SK-N-SH (cell line): ENCODE measurements around the gene TRAPPC12.
"Not testable (repeated sequence)": the region's sequence is repeated elsewhere in the genome, so short reads cannot be mapped to it uniquely, and the experiment has no call there.

Experiments used
- EP300 ChIP-seq, 2 experiments: IDR thresholded peaks; 2 replicates each; pipeline versions ENCODE4 v1.4.0 to v1.6.1; 2012; ENCODE audit warnings: borderline replicate concordance in 1 of 2, low read depth in 1 of 2, low read length in 1 of 2
- EZH2phosphoT487 ChIP-seq: fragments of 200-600 bp; sonication (generic); IDR thresholded peaks from 2 replicates; pipeline ENCODE4 v1.6.1; 2017; ENCODE audit warnings: low read depth, mixed run types, mild to moderate bottlenecking, antibody characterized with exemption, moderate library complexity, borderline replicate concordance
- MAX ChIP-seq: IDR thresholded peaks from 2 replicates; pipeline ENCODE4 v1.4.0; 2012; ENCODE audit warnings: low read depth
- POLR2AphosphoS5 ChIP-seq: IDR thresholded peaks from 2 replicates; pipeline ENCODE4 v1.6.1; 2012; ENCODE audit warnings: low read depth, low read length
- TF ChIP-seq, protein P1 (sequence below): fragments of 200-600 bp; sonication (generic); IDR thresholded peaks from 2 replicates; pipeline ENCODE4 v1.6.1; 2017; ENCODE audit warnings: antibody characterized with exemption, mild to moderate bottlenecking, moderate library complexity

GRCh38 chr2:3454005-3454404, 74.5 kb downstream of the TRAPPC12 start:
- not testable (repeated sequence) for TF ChIP-seq POLR2AphosphoS5; EZH2phosphoT487; MAX; EP300 (IDR thresholded peaks at IDR 0.05; ENCODE audit: borderline replicate concordance in 1 of 2, low read depth in 1 of 2, low read length in 1 of 2)
- TF ChIP-seq, protein P1, sequence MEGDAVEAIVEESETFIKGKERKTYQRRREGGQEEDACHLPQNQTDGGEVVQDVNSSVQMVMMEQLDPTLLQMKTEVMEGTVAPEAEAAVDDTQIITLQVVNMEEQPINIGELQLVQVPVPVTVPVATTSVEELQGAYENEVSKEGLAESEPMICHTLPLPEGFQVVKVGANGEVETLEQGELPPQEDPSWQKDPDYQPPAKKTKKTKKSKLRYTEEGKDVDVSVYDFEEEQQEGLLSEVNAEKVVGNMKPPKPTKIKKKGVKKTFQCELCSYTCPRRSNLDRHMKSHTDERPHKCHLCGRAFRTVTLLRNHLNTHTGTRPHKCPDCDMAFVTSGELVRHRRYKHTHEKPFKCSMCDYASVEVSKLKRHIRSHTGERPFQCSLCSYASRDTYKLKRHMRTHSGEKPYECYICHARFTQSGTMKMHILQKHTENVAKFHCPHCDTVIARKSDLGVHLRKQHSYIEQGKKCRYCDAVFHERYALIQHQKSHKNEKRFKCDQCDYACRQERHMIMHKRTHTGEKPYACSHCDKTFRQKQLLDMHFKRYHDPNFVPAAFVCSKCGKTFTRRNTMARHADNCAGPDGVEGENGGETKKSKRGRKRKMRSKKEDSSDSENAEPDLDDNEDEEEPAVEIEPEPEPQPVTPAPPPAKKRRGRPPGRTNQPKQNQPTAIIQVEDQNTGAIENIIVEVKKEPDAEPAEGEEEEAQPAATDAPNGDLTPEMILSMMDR, result not testable (repeated sequence)
